ENCODE data around the gene TAX1BP1.
A peak's percentile ranks its signal among the peaks of the same experiment; 100 is the strongest.
"Not testable (repeated sequence)": the region's sequence is repeated elsewhere in the genome, so short reads cannot be mapped to it uniquely, and the experiment has no call there.

The TAX1BP1 gene

DNA sequence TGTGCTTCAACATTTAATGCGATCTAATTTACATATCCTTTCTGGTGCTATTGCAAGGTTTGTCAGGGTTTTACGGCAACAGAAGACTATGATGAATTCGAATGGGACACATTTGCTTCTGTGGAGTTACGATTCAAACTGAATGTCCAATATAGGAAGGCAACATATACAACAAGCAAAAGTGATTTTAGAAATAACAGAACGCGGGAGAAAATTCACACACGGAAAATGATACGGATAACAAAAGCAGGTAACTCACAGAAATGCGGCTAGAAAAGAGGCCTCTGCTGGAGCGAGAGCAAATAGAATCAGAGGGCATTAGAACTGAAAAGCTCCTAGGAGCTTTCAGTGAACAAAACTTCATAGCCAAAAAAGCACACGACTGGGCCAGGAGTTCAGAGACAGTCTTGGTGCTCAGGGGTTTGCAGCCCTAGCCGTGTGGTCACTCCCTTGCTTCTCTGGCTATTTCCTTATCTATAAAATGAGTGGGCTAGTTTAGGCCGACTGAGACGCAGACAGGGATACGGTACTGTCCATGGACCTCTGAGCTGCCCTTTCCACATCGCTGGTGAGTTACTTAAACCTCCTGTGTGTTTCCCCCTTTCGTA, 557 bp upstream of the TAX1BP1 start:
- peak overlapping the region; percentile 10 for H2BK5ac ChIP-seq (ENCODE audit: low read length)
- no peaks in the 10 kb centered on the region for H3K27me3 ChIP-seq (ENCODE audit: insufficient read depth, low read length, poor library complexity)
- H4K5ac ChIP-seq (ENCODE audit: low read length), result no peak overlapping the region
- H2BK120ac ChIP-seq (ENCODE audit: low read depth, low read length), result no peak overlapping the region
- no CpG with 5 or more reads among the region's 17 CpGs for WGBS (ENCODE audit: extremely low coverage, insufficient coverage, low lambda C conversion rate)
- H3K9ac ChIP-seq (ENCODE audit: low read length), result peak overlapping the region; percentile 76
- H3K27ac ChIP-seq (ENCODE audit: low read depth, low read length), result no peak overlapping the region
- H3K36me3 ChIP-seq (ENCODE audit: control insufficient read depth, insufficient read depth, low read length), result no peaks in the 10 kb centered on the region
- no peak overlapping the region for H2BK15ac ChIP-seq (replicated peaks; ENCODE audit: low read depth)
- peak overlapping the region; percentile 84 for H3K56ac ChIP-seq (ENCODE audit: low read length)
- H3K18ac ChIP-seq (ENCODE audit: low read length), result peak overlapping the region; percentile 20
- H3K4me1 ChIP-seq (ENCODE audit: control insufficient read depth, low read depth, low read length), result no peaks in the 10 kb centered on the region
- H3K79me1 ChIP-seq (ENCODE audit: low read length), result no peaks in the 10 kb centered on the region
- H2AK5ac ChIP-seq (ENCODE audit: low read length), result no peak overlapping the region
- H3K4me2 ChIP-seq (ENCODE audit: low read length), result peak overlapping the region; percentile 79
- H3K4me3 ChIP-seq (ENCODE audit: low read length), result peak overlapping the region; percentile 68
- H4K8ac ChIP-seq (ENCODE audit: low read depth, low read length), result no peak overlapping the region
- H3K4ac ChIP-seq (ENCODE audit: low read depth, low read length), result no peak overlapping the region
- no peak overlapping the region for H3K23ac ChIP-seq (ENCODE audit: low read length)
- H3K79me2 ChIP-seq (ENCODE audit: control insufficient read depth, insufficient read depth, low read length), result peaks cover 11% of the 10 kb centered on the region
- DNase-seq, result no peak

- no peak overlapping the region for H4K5ac ChIP-seq (ENCODE audit: low read length)
- peak; percentile 96 for DNase-seq
- whole genome bisulfite sequencing (ENCODE audit: extremely low coverage, insufficient coverage, low lambda C conversion rate), result no CpG with 5 or more reads among the region's 49 CpGs
Measured at GRCh38 chr7:27740449-27741086, 606 bp downstream of the TAX1BP1 start.

GRCh38 chr7:27742091-27742710, 2.2 kb downstream of the TAX1BP1 start:
- not testable (repeated sequence) for H3K79me1 ChIP-seq (ENCODE audit: low read length); H3K4me3 ChIP-seq (ENCODE audit: low read length)

More at GRCh38 chr7:27740449-27741086, 606 bp downstream of the TAX1BP1 start:
- H3K18ac ChIP-seq (ENCODE audit: low read length), result peak overlapping the region; percentile 31
- H3K9ac ChIP-seq (ENCODE audit: low read length), result peak overlapping the region; percentile 71
- no peaks in the 10 kb centered on the region for H3K79me1 ChIP-seq (ENCODE audit: low read length)
- H2AK5ac ChIP-seq (ENCODE audit: low read length), result no peak overlapping the region
- H2BK5ac ChIP-seq (ENCODE audit: low read length), result no peak overlapping the region
- H3K4me2 ChIP-seq (ENCODE audit: low read length), result peak overlapping the region; percentile 47
- no peak overlapping the region for H3K4ac ChIP-seq (ENCODE audit: low read depth, low read length)
- H3K36me3 ChIP-seq (ENCODE audit: control insufficient read depth, insufficient read depth, low read length), result no peaks in the 10 kb centered on the region
- H3K23ac ChIP-seq (ENCODE audit: low read length), result no peak overlapping the region
- no peak overlapping the region for H2BK120ac ChIP-seq (ENCODE audit: low read depth, low read length)
- H2BK15ac ChIP-seq (replicated peaks; ENCODE audit: low read depth), result no peak overlapping the region
- no peaks in the 10 kb centered on the region for H3K27me3 ChIP-seq (ENCODE audit: insufficient read depth, low read length, poor library complexity)
- no peaks in the 10 kb centered on the region for H3K4me1 ChIP-seq (ENCODE audit: control insufficient read depth, low read depth, low read length)
- H3K4me3 ChIP-seq (ENCODE audit: low read length), result peak overlapping the region; percentile 52
- H3K79me2 ChIP-seq (ENCODE audit: control insufficient read depth, insufficient read depth, low read length), result peaks cover 11% of the 10 kb centered on the region
- no peak overlapping the region for H4K8ac ChIP-seq (ENCODE audit: low read depth, low read length)
- peak overlapping the region; percentile 77 for H3K56ac ChIP-seq (ENCODE audit: low read length)
- H3K27ac ChIP-seq (ENCODE audit: low read depth, low read length), result peak overlapping the region; percentile 36

GRCh38 chr7:27745064-27745583, 5.2 kb downstream of the TAX1BP1 start:
- H3K79me1 ChIP-seq (ENCODE audit: low read length), result peaks cover 2% of the 10 kb centered on the region
- H4K5ac ChIP-seq (ENCODE audit: low read length), result no peak overlapping the region
- no CpG with 5 or more reads among the region's 2 CpGs for WGBS (ENCODE audit: extremely low coverage, insufficient coverage, low lambda C conversion rate)
- H4K8ac ChIP-seq (ENCODE audit: low read depth, low read length), result no peak overlapping the region
- no peak overlapping the region for H2BK5ac ChIP-seq (ENCODE audit: low read length)
- peak; percentile 96 for DNase-seq
- no peak overlapping the region for H2BK120ac ChIP-seq (ENCODE audit: low read depth, low read length)
- H3K27me3 ChIP-seq (ENCODE audit: insufficient read depth, low read length, poor library complexity), result no peaks in the 10 kb centered on the region
- peak overlapping the region; percentile 0 for H3K9ac ChIP-seq (ENCODE audit: low read length)
- peaks cover 22% of the 10 kb centered on the region for H3K79me2 ChIP-seq (ENCODE audit: control insufficient read depth, insufficient read depth, low read length)
- no peak overlapping the region for H2AK5ac ChIP-seq (ENCODE audit: low read length)
- no peak overlapping the region for H3K4ac ChIP-seq (ENCODE audit: low read depth, low read length)
- H2BK15ac ChIP-seq (replicated peaks; ENCODE audit: low read depth), result no peak overlapping the region
- H3K4me1 ChIP-seq (ENCODE audit: control insufficient read depth, low read depth, low read length), result no peaks in the 10 kb centered on the region
- H3K56ac ChIP-seq (ENCODE audit: low read length), result no peak overlapping the region
- no peaks in the 10 kb centered on the region for H3K36me3 ChIP-seq (ENCODE audit: control insufficient read depth, insufficient read depth, low read length)
- no peak overlapping the region for H3K4me2 ChIP-seq (ENCODE audit: low read length)
- peak overlapping the region; percentile 84 for H3K18ac ChIP-seq (ENCODE audit: low read length)
- H3K23ac ChIP-seq (ENCODE audit: low read length), result no peak overlapping the region
- H3K4me3 ChIP-seq (ENCODE audit: low read length), result no peak overlapping the region
- peak overlapping the region; percentile 52 for H3K27ac ChIP-seq (ENCODE audit: low read depth, low read length)

More at GRCh38 chr7:27742091-27742710, 2.2 kb downstream of the TAX1BP1 start:
- H2BK5ac ChIP-seq (ENCODE audit: low read length); H3K23ac ChIP-seq (ENCODE audit: low read length); H3K9ac ChIP-seq (ENCODE audit: low read length); H3K18ac ChIP-seq (ENCODE audit: low read length); H4K8ac ChIP-seq (ENCODE audit: low read depth, low read length); H2BK120ac ChIP-seq (ENCODE audit: low read depth, low read length); DNase-seq; H3K36me3 ChIP-seq (ENCODE audit: control insufficient read depth, insufficient read depth, low read length); H3K56ac ChIP-seq (ENCODE audit: low read length); H2AK5ac ChIP-seq (ENCODE audit: low read length); H3K27ac ChIP-seq (ENCODE audit: low read depth, low read length); H3K4me2 ChIP-seq (ENCODE audit: low read length); H2BK15ac ChIP-seq (replicated peaks; ENCODE audit: low read depth); H3K27me3 ChIP-seq (ENCODE audit: insufficient read depth, low read length, poor library complexity); H3K4ac ChIP-seq (ENCODE audit: low read depth, low read length); H3K4me1 ChIP-seq (ENCODE audit: control insufficient read depth, low read depth, low read length); H4K5ac ChIP-seq (ENCODE audit: low read length): not testable (repeated sequence)
- peaks cover 19% of the 10 kb centered on the region for H3K79me2 ChIP-seq (ENCODE audit: control insufficient read depth, insufficient read depth, low read length)
- no CpG with 5 or more reads among the region's 11 CpGs for WGBS (ENCODE audit: extremely low coverage, insufficient coverage, low lambda C conversion rate)

DNA sequence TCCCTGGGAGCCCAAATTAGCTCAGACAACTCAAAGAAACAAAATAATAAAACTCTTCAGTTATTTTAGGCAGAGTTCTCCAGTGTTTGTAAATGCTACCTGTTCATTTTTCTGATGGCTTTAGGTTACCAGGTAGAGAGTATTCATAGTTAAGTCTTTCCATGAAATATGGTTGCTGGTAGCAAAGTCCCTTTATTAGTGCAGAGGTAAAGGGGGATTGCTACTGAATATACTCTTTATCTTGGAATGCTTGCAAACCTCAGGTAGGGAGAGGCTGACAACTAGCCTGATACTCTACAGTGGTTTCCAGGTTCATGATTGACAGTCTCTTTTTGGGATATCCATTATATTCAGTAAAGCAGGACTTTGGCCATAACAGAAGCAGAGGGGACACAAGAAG, 6.5 kb downstream of the TAX1BP1 start:
- no peak overlapping the region for H3K18ac ChIP-seq (ENCODE audit: low read length)
- no peak overlapping the region for H3K56ac ChIP-seq (ENCODE audit: low read length)
- H2BK15ac ChIP-seq (replicated peaks; ENCODE audit: low read depth), result no peak overlapping the region
- H2BK5ac ChIP-seq (ENCODE audit: low read length), result no peak overlapping the region
- H3K4me2 ChIP-seq (ENCODE audit: low read length), result no peak overlapping the region
- H3K23ac ChIP-seq (ENCODE audit: low read length), result no peak overlapping the region
- no peaks in the 10 kb centered on the region for H3K4me1 ChIP-seq (ENCODE audit: control insufficient read depth, low read depth, low read length)
- H4K8ac ChIP-seq (ENCODE audit: low read depth, low read length), result no peak overlapping the region
- H3K79me2 ChIP-seq (ENCODE audit: control insufficient read depth, insufficient read depth, low read length), result peaks cover 15% of the 10 kb centered on the region
- H3K9ac ChIP-seq (ENCODE audit: low read length), result no peak overlapping the region
- no peak overlapping the region for H3K4ac ChIP-seq (ENCODE audit: low read depth, low read length)
- DNase-seq, result no peak
- no peak overlapping the region for H2AK5ac ChIP-seq (ENCODE audit: low read length)
- H4K5ac ChIP-seq (ENCODE audit: low read length), result no peak overlapping the region
- peaks cover 2% of the 10 kb centered on the region for H3K79me1 ChIP-seq (ENCODE audit: low read length)
- no peak overlapping the region for H3K4me3 ChIP-seq (ENCODE audit: low read length)
- no peaks in the 10 kb centered on the region for H3K36me3 ChIP-seq (ENCODE audit: control insufficient read depth, insufficient read depth, low read length)
- no peak overlapping the region for H3K27ac ChIP-seq (ENCODE audit: low read depth, low read length)
- H3K27me3 ChIP-seq (ENCODE audit: insufficient read depth, low read length, poor library complexity), result no peaks in the 10 kb centered on the region
- H2BK120ac ChIP-seq (ENCODE audit: low read depth, low read length), result no peak overlapping the region

Measured in mesendoderm (in vitro differentiated cells).